Measurements from ENCODE around the gene WWC1. TPM values are rescaled to one million over a fixed set of nuclear protein-coding genes. Genes with fewer than 3 reads are reported as not detected.
A peak's percentile ranks its signal among the peaks of the same experiment; 100 is the strongest.

The WWC1 gene
- total RNA-seq, 1 experiment from 2014 or later, result 108 TPM

- Mint-ChIP-seq H3K4me1 (ENCODE audit: low read depth, unreplicated experiment) (peaks cover 78% of the 10 kb centered on the region), H3K4me3 (ENCODE audit: unreplicated experiment) (peak overlapping the region; percentile 57), H3K36me3 (ENCODE audit: insufficient read depth, unreplicated experiment) (peaks cover 45% of the 10 kb centered on the region), H3K27ac (ENCODE audit: unreplicated experiment) (peak overlapping the region; percentile 88), H3K27me3 (ENCODE audit: insufficient read depth, unreplicated experiment) (no peaks in the 10 kb centered on the region), H3K9me3 (ENCODE audit: unreplicated experiment) (no peaks in the 10 kb centered on the region)
- intact Hi-C loops (cut with micrococcal nuclease; ENCODE audit: unreplicated experiment), result loop anchor here (1.0 kb wide), 5 partner anchors 13 to 59 kb away; no protein-coding TSS in a partner anchor
- no peak overlapping the region for H3K4me3 ChIP-seq (ENCODE audit: low read depth, low read length)
- POLR2A ChIA-PET, result interaction anchor here (0.8 to 2.2 kb wide), 3 partner anchors 12 to 34 kb away, joined by 3 to 18 read pairs (median 5); no protein-coding TSS in a partner anchor
- no peak for TF ChIP-seq CTCF (IDR thresholded peaks at IDR 0.05; ENCODE audit: insufficient read depth in 1 of 2, low read depth in 1 of 2, low read length in 1 of 2, severe bottlenecking in 1 of 2, unreplicated experiment in 1 of 2)
- no peaks in the 10 kb centered on the region for H3K9me3 ChIP-seq
- 0 out of 2 replicates have a peak, but pooled peaks cover 2% of the 10 kb centered on the region for H3K36me3 ChIP-seq (ENCODE audit: control insufficient read depth, insufficient read depth, low read length)
- CTCF ChIA-PET, result interaction anchor here (0.5 to 1.5 kb wide), 10 partner anchors 11 to 76 kb away, joined by 3 to 6 read pairs (median 4); partner anchors contain the start of gene WWC1
- H3K4me1 ChIP-seq, result peaks cover 82% of the 10 kb centered on the region
- no peaks in the 10 kb centered on the region for H3K27me3 ChIP-seq (replicated peaks; ENCODE audit: control insufficient read depth, insufficient read depth, low read length)
- DNase-seq, result no peak
- BruUV-seq (replicated peaks), result TSS peak; percentile 81
Measured at GRCh38 chr5:168329302-168329701, 37.9 kb downstream of the WWC1 start.

GRCh38 chr5:168332042-168332441 lies 40.6 kb downstream of the WWC1 start:
- H3K4me1 ChIP-seq, result peaks cover 70% of the 10 kb centered on the region
- POLR2A ChIA-PET, result no interaction called here
- peaks cover 54% of the 10 kb centered on the region for H3K36me3 Mint-ChIP-seq (ENCODE audit: insufficient read depth, unreplicated experiment)
- DNase-seq, result no peak
- H3K27ac Mint-ChIP-seq (ENCODE audit: unreplicated experiment), result peak overlapping the region; percentile 27
- CTCF ChIA-PET, result no interaction called here
- H3K4me1 Mint-ChIP-seq (ENCODE audit: low read depth, unreplicated experiment), result peaks cover 66% of the 10 kb centered on the region
- H3K4me3 Mint-ChIP-seq (ENCODE audit: unreplicated experiment), result no peak overlapping the region
- H3K27me3 Mint-ChIP-seq (ENCODE audit: insufficient read depth, unreplicated experiment), result no peaks in the 10 kb centered on the region
- no peaks in the 10 kb centered on the region for H3K36me3 ChIP-seq (ENCODE audit: control insufficient read depth, insufficient read depth, low read length)
- TF ChIP-seq CTCF (IDR thresholded peaks at IDR 0.05; ENCODE audit: insufficient read depth in 1 of 2, low read depth in 1 of 2, low read length in 1 of 2, severe bottlenecking in 1 of 2, unreplicated experiment in 1 of 2), result no peak
- H3K9me3 ChIP-seq, result no peaks in the 10 kb centered on the region
- no TSS peak for BruUV-seq (replicated peaks)
- intact Hi-C loops (cut with micrococcal nuclease; ENCODE audit: unreplicated experiment), result no loop called here
- H3K27me3 ChIP-seq (replicated peaks; ENCODE audit: control insufficient read depth, insufficient read depth, low read length), result no peaks in the 10 kb centered on the region
- H3K9me3 Mint-ChIP-seq (ENCODE audit: unreplicated experiment), result no peaks in the 10 kb centered on the region
- no peak overlapping the region for H3K4me3 ChIP-seq (ENCODE audit: low read depth, low read length)

GRCh38 chr5:168334280-168334679 lies 42.8 kb downstream of the WWC1 start:
- Mint-ChIP-seq H3K4me3 (ENCODE audit: unreplicated experiment) (no peak overlapping the region), H3K36me3 (ENCODE audit: insufficient read depth, unreplicated experiment) (peaks cover 51% of the 10 kb centered on the region), H3K27me3 (ENCODE audit: insufficient read depth, unreplicated experiment) (no peaks in the 10 kb centered on the region), H3K4me1 (ENCODE audit: low read depth, unreplicated experiment) (peaks cover 62% of the 10 kb centered on the region), H3K9me3 (ENCODE audit: unreplicated experiment) (no peaks in the 10 kb centered on the region), H3K27ac (ENCODE audit: unreplicated experiment) (peak overlapping the region; percentile 29)
- Histone ChIP-seq H3K36me3 (ENCODE audit: control insufficient read depth, insufficient read depth, low read length) (no peaks in the 10 kb centered on the region), H3K9me3 (no peaks in the 10 kb centered on the region), H3K27me3 (replicated peaks; ENCODE audit: control insufficient read depth, insufficient read depth, low read length) (no peaks in the 10 kb centered on the region), H3K4me3 (ENCODE audit: low read depth, low read length) (no peak overlapping the region), H3K4me1 (peaks cover 52% of the 10 kb centered on the region)
- intact Hi-C loops (cut with micrococcal nuclease; ENCODE audit: unreplicated experiment), result no loop called here
- BruUV-seq (replicated peaks), result no TSS peak
- DNase-seq, result no peak
- TF ChIP-seq CTCF (IDR thresholded peaks at IDR 0.05; ENCODE audit: insufficient read depth in 1 of 2, low read depth in 1 of 2, low read length in 1 of 2, severe bottlenecking in 1 of 2, unreplicated experiment in 1 of 2), result no peak
- ChIA-PET POLR2A (no interaction called here), CTCF (interaction anchor here (1.8 kb wide), 1 partner anchor 10 kb away, joined by 4 read pairs; no protein-coding TSS in a partner anchor)

Data from Caco-2 (cell line).